ENCODE measurements around the gene CTSF.

- TF ChIP-seq CTCF (IDR thresholded peaks at IDR 0.05; ENCODE audit: low read depth, low read length) (no peak), POLR2A (IDR thresholded peaks at IDR 0.05; ENCODE audit: extremely low read depth, insufficient read length) (no peak), MAX (IDR thresholded peaks at IDR 0.05; ENCODE audit: low read depth, low read length) (no peak)
These were observed 39.3 kb downstream of the CTSF start for GRCh38 chr11:66529069-66529468.
